GM18907 (cell line): Measurements from ENCODE around the gene METTL15.
"Not testable (repeated sequence)": the region's sequence is repeated elsewhere in the genome, so short reads cannot be mapped to it uniquely, and the experiment has no call there.

Experiments
- ATAC-seq: cut with Tn5 transposase; IDR thresholded peaks from one replicate; pipeline ENCODE4 v1.9.1; 2021; ENCODE audit warnings: mild to moderate bottlenecking, moderate library complexity; ENCODE audit not compliant: unreplicated experiment

The METTL15 gene, protein sequence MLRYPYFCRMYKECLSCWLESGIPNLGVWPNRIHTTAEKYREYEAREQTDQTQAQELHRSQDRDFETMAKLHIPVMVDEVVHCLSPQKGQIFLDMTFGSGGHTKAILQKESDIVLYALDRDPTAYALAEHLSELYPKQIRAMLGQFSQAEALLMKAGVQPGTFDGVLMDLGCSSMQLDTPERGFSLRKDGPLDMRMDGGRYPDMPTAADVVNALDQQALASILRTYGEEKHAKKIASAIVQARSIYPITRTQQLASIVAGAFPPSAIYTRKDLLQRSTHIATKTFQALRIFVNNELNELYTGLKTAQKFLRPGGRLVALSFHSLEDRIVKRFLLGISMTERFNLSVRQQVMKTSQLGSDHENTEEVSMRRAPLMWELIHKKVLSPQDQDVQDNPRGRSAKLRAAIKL

GRCh38 chr11:28107750-28108618, at the start of gene METTL15, which contains the start of gene KIF18A:
Gene METTL15, plus strand, starts transcription at chr11:28108388. Its CDS starts 4,947 bp downstream, at chr11:28113335.
Gene KIF18A, minus strand, starts transcription at chr11:28108156. Its CDS starts 10,209 bp downstream, at chr11:28097947.
- ATAC-seq, result peak; percentile 96

GRCh38 chr11:28071305-28071704, 36.9 kb upstream of the METTL15 start:
- ATAC-seq, result no peak

- no peak for ATAC-seq
Observed at GRCh38 chr11:28072321-28072720, 35.9 kb upstream of the METTL15 start.

- no peak for ATAC-seq
Observed at GRCh38 chr11:28077521-28077920, 30.7 kb upstream of the METTL15 start.

DNA sequence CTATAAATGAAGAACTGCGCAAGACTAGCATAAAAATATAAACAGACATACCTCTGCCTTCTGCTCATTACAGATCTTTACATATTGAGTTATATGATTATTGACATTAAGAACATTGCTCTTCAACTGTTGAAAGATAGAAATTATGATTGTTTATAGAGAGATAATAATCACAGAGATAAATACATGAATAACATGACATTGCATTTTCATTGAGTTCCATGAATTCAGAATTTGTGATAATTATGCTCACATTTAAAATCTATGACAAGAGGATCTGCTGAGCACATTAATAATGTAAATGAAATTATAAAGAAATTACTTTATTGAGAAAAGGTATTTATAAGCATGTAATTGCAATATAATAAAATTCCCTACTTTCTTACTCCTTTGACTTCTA, 25.1 kb upstream of the METTL15 start:
- ATAC-seq, result no peak

DNA sequence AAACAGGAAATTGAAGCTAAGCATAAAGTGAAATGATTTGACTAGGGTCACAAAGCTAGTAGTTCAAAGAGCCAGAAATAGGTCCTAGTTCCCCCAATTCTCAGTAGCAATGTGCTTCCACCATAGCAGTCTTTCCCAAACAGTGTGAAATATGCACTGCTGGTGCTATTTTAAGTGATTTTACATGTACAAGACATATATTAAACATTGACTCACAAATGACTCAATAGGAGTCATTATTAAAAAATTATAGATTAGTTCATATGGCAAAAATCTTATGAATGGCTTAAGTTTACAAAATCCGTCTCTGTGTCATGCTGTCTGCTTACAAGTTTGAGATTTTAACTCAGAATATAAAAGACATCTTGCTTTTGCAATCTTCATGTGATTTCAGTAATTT, 21.6 kb upstream of the METTL15 start:
- ATAC-seq, result no peak

DNA sequence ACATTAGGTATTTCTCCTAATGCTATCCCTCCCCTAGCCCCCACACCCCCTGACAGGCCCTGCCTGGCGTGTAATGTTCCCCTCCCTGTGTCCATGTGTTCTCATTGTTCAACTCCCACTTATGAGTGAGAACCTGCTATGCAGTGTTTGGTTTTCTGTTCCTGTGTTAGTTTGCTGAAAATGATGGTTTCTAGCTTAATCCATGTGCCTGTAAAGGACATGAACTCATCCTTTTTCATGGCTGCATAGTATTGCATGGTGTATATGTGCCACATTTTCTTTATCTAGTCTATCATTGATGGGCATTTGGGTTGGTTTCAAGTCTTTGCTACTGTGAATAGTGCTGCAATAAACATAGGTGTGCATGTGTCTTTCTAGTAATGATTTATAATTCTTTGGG, 21.0 kb upstream of the METTL15 start:
- not testable (repeated sequence) for ATAC-seq

- not testable (repeated sequence) for ATAC-seq
Observed at GRCh38 chr11:28087693-28088092, 20.5 kb upstream of the METTL15 start.

DNA sequence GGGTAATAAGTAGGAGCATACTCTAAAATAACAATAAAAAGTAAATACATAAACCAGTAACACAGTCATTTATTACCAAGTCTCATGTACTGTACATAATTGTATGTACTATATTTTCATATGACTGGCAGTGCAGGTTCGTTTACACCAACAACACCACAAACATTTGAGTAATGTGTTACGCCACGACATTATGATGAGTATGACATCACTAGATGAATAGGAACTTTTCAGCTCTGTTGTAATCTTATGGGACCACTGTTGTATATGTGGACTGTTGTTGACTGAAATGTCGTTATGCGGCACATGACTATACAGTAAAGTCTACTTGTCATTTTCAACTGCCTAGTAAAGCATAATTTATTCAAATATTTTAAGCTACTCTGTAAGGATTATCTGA, 18.8 kb upstream of the METTL15 start:
- ATAC-seq, result no peak

DNA sequence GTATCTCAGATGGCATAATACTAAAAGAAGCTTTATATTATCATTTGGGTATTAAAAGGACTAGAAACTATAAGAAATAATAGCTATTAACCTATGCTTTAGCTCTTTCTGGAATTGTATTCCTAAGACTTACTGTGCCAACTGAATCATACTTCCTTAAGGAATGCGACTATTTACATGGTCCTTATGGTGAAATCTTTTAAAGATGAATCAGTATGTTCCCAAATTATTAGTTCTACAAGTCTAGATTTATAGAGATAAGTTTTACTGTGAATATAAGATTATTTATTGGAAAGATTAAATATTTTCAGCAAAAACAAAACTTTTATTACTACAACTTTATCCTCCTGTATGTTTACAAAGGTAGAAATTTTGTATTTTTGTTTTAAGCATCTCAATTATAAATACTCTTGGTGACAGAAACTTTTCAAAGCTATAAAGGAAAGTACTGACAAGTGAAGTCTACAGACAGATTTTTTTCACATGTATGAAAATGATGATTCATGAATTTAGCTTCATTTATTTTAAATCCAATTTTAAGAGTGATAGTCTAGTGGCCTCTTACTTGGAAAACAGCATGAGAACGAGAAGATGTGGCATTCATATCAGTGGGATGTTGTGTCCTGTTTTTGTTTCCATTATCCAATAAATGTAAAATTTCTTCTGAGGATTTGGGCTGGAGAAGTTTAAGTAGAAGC, 18.0 kb upstream of the METTL15 start:
- no peak for ATAC-seq

- no peak for ATAC-seq
Observed at GRCh38 chr11:28092786-28093185, 15.4 kb upstream of the METTL15 start.

DNA sequence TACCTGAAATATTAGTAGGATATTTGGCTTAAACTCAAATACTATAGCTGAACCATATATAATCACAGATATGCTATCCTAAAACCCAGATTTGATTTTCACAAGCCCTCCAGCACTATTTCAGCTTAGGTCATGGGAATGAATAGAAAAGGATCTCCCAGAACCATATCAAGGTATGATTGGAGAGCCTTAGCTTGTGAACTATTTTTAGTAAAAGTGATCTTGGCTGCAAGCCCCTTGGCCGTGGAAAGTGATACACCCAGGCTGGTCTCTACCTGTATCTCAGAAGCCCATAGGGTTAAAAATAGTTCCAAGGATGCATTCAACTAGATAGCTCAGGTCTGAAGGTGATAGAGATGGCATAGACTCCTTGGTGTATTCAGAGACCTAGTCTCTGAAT, 9.9 kb upstream of the METTL15 start:
- no peak for ATAC-seq

- no peak for ATAC-seq
Observed at GRCh38 chr11:28099715-28100114, 8.5 kb upstream of the METTL15 start.

- ATAC-seq, result no peak
Observed at GRCh38 chr11:28100665-28101064, 7.5 kb upstream of the METTL15 start.

- not testable (repeated sequence) for ATAC-seq
Observed at GRCh38 chr11:28102300-28102699, 5.9 kb upstream of the METTL15 start.

DNA sequence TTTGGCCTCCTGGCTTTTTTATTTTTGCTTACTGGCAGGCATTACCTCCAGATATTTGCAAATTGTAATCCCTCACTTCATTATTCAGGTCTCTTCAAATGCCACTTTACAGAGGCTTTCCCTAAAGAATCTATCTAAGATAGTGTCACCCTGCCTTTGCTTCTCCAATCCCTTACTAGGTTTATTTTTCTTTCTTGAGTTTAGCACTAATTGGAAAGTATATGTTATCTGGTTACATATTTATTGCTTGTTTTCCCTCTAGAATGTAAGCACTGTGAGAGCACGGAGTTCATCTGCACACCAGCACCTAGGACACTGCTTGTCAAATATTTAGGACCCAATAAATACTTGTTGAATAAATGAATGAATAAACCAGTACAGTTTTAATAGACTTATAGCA, 3.8 kb upstream of the METTL15 start:
- ATAC-seq, result no peak

GRCh38 chr11:28104984-28105383, 3.2 kb upstream of the METTL15 start:
- ATAC-seq, result no peak

DNA sequence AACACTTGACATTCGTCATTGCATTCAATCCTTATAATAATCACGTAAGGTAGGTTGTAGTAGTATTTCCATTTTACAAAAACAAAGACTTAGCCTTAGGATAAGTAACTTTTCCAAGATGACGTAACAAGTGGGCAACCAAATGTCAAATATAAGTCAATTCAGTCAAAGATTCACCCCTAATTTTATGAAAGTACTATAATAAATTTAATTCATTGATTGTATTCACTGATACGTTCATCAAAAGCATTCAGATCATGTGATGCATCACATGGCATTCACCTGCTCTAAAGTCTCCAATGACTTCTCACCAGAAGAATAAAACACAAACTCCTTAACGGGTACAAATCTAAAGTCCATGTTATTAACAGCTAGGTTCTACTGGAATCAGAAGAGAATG, 2.3 kb upstream of the METTL15 start:
- no peak for ATAC-seq

DNA sequence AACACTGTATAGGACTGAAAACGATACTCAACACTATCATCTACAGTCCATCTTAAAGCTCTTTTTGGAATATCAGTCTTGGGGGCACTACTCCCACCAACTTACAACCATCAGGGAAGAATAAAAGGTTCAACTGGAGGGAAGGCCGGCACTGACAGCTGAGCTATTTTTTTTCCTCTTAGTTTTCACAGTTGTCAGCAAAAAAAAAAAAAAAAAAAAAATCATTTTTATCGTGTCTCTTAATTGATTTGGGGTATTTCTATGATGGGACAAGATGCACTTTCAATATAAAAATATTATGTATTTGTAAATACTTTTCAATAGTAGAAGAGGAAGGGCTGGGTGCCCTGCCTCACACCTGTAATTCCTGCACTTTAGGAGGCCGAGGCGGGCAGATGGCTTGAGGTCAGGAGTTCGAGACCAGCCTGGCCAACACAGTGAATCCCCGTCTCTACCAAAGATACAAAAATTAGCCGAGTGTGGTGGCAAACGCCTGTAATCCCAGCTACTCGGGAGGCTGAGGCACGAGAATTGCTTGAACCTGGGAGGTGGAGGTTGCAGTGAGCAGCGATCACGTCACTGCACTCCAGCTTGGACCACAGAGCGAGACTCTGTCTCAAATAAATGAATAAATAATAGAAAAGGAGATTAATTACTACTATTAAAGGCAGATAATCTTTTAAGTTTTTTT, 1.7 kb upstream of the METTL15 start:
- ATAC-seq, result no peak

- peak; percentile 5 for ATAC-seq
Observed at GRCh38 chr11:28107191-28107749, 918 bp upstream of the METTL15 start.
